HCT116 (cell line): ENCODE data around the gene ELOA. TPM values are rescaled to one million over a fixed set of nuclear protein-coding genes. Genes with fewer than 3 reads are reported as not detected.

Source experiments
- ATAC-seq: fragments of 200-7000 bp; cut with Tn5 transposase; 2 replicates; pipeline ENCODE4 v1.9.1; 2020; ENCODE audit warnings: mild to moderate bottlenecking, moderate library complexity
- BruUV-seq: library from RNA; stranded (reverse); fragments of 400-500 nt; replicated peaks from 2 replicates; lab custom pipeline; 2021; lab: Mats Ljungman, UMichigan
- CTCF ChIA-PET: fragments of 300-600 bp; sonication (Branson Sonifier 250); formaldehyde crosslinking; loops from one replicate; lab custom pipeline; 2021; ENCODE audit warnings: antibody characterized with exemption; lab: Charles Lee
- POLR2A ChIA-PET: fragments of 300-600, 350-600 bp; sonication (Branson Sonifier 250); formaldehyde crosslinking; loops from one replicate; lab custom pipeline; 2021; ENCODE audit warnings: antibody characterized with exemption; lab: Charles Lee
- RAD21 ChIA-PET, 2 experiments: fragments of 300-600 bp; sonication (Branson Sonifier 250); formaldehyde crosslinking; loops; one replicate each; lab custom pipeline; 2023; ENCODE audit warnings: low total read pairs in 2 of 2; ENCODE audit not compliant: uncharacterized antibody in 2 of 2, unreplicated experiment in 2 of 2, low non-redundant PET in 1 of 2; lab: Charles Lee
- DNase-seq: peaks from one replicate; pipeline ENCODE4 v3.0.0-alpha.2; 2010; ENCODE audit warnings: low read depth, low spot score
- H2AFZ ChIP-seq: fragments of 200-600 bp; shearing (Covaris generic), sonication (generic); 2 replicates; pipeline ENCODE4 v1.6.1; 2017; ENCODE audit warnings: low read depth, mixed run types, mixed read lengths, antibody characterized with exemption, low read length; ENCODE audit not compliant: poor library complexity, severe bottlenecking
- H3K27ac ChIP-seq: 2 replicates; pipeline ENCODE4 v1.5.1; 2012; ENCODE audit warnings: low read depth, low read length
- H3K27me3 ChIP-seq: fragments of 200-600 bp; sonication (generic); 2 replicates; pipeline ENCODE4 v1.6.1; 2016; ENCODE audit warnings: mixed run types, low read length, mixed read lengths; ENCODE audit not compliant: insufficient read depth
- H3K36me3 ChIP-seq, 2 experiments: fragments of 200-500 bp in 1 of 2; fragments of 200-600 bp in 1 of 2; sonication (Bioruptor generic) in 1 of 2; sonication (generic) in 1 of 2; 2 replicates each; pipeline versions ENCODE4 v1.5.1 to v1.6.1; 2014 to 2016; ENCODE audit warnings: low read length in 2 of 2, inconsistent platforms in 1 of 2, mixed read lengths in 1 of 2, mixed run types in 1 of 2; ENCODE audit not compliant: insufficient read depth in 2 of 2, control insufficient read depth in 1 of 2
- H3K4me1 ChIP-seq, 2 experiments: fragments of 200-600 bp in 1 of 2; sonication (generic) in 1 of 2; 2 replicates each; pipeline versions ENCODE4 v1.5.1 to v1.6.1; 2012 to 2017; ENCODE audit warnings: low read length in 2 of 2, inconsistent platforms in 1 of 2, mild to moderate bottlenecking in 1 of 2, mixed read lengths in 1 of 2, mixed run types in 1 of 2, moderate library complexity in 1 of 2; ENCODE audit not compliant: insufficient read depth in 2 of 2, control insufficient read depth in 1 of 2
- H3K4me2 ChIP-seq: fragments of 200-600 bp; sonication (generic); 2 replicates; pipeline ENCODE4 v1.6.1; 2017; ENCODE audit warnings: mixed run types, low read length, mixed read lengths
- H3K4me3 ChIP-seq, 2 experiments: fragments of 200-600 bp in 1 of 2; sonication (generic) in 1 of 2; replicated peaks in 1 of 2; 2 replicates each; pipeline ENCODE4 v1.5.1; 2011 to 2016; ENCODE audit warnings: low read length in 2 of 2, control low read depth in 1 of 2, low read depth in 1 of 2, mild to moderate bottlenecking in 1 of 2, mixed read lengths in 1 of 2, mixed run types in 1 of 2
- H3K79me2 ChIP-seq: fragments of 200-600 bp; sonication (generic); 2 replicates; pipeline ENCODE4 v1.6.1; 2017; ENCODE audit warnings: mild to moderate bottlenecking, mixed run types, low read length, moderate library complexity, mixed read lengths; ENCODE audit not compliant: insufficient read depth
- H3K9ac ChIP-seq: fragments of 200-600 bp; sonication (generic); 2 replicates; pipeline ENCODE4 v1.6.1; 2016; ENCODE audit warnings: low read length, mixed read lengths
- H3K9me2 ChIP-seq: fragments of 200-600 bp; sonication (generic), shearing (Covaris generic); 2 replicates; pipeline ENCODE4 v1.6.1; 2017; ENCODE audit warnings: mixed run types, mild to moderate bottlenecking, moderate library complexity; ENCODE audit not compliant: insufficient read depth
- H3K9me3 ChIP-seq, 2 experiments: fragments of 200-500 bp in 1 of 2; fragments of 200-600 bp in 1 of 2; sonication (Bioruptor generic) in 1 of 2; sonication (generic) in 1 of 2; 2 replicates each; pipeline ENCODE4 v1.6.1; 2014 to 2017; ENCODE audit warnings: low read length in 2 of 2, mixed read lengths in 2 of 2, inconsistent platforms in 1 of 2, low read depth in 1 of 2, mild to moderate bottlenecking in 1 of 2, mixed run types in 1 of 2, moderate library complexity in 1 of 2; ENCODE audit not compliant: control insufficient read depth in 1 of 2, insufficient read depth in 1 of 2
- H4K20me1 ChIP-seq: fragments of 200-600 bp; sonication (generic), shearing (Covaris generic); 2 replicates; pipeline ENCODE4 v1.6.1; 2017; ENCODE audit warnings: mixed run types, mild to moderate bottlenecking, moderate library complexity; ENCODE audit not compliant: insufficient read depth
- CTCF ChIP-seq, 3 experiments: fragments of 200-600 bp in 1 of 3; sonication (generic) in 1 of 3; IDR thresholded peaks in 2 of 3; conservative IDR thresholded peaks in 1 of 3; 2 replicates each; pipeline ENCODE4 v1.5.1; 2012 to 2017; ENCODE audit warnings: low read depth in 2 of 3, low read length in 2 of 3, antibody characterized with exemption in 1 of 3, borderline replicate concordance in 1 of 3, control low read depth in 1 of 3, mild to moderate bottlenecking in 1 of 3, mixed read lengths in 1 of 3, mixed run types in 1 of 3, moderate library complexity in 1 of 3; ENCODE audit not compliant: insufficient read depth in 1 of 3
- EZH2phosphoT487 ChIP-seq: fragments of 200-600 bp; IDR thresholded peaks from 2 replicates; pipeline ENCODE4 v1.6.1; 2018; ENCODE audit warnings: antibody characterized with exemption, borderline replicate concordance
- TCF7L2 ChIP-seq: IDR thresholded peaks from 2 replicates; pipeline ENCODE4 v1.7.0; 2011; ENCODE audit warnings: borderline replicate concordance, inconsistent platforms; ENCODE audit not compliant: insufficient read depth, insufficient read length; ENCODE audit errors: extremely low read depth
- YY1 ChIP-seq: IDR thresholded peaks from 2 replicates; pipeline ENCODE4 v1.6.1; 2011; ENCODE audit warnings: low read length, low read depth, moderate library complexity, mild to moderate bottlenecking; ENCODE audit not compliant: insufficient replicate concordance; ENCODE audit errors: extremely low read depth
- ZNF274 ChIP-seq: fragments of 200-500 bp; sonication (Bioruptor generic); IDR thresholded peaks from 2 replicates; pipeline ENCODE4 v1.6.1; 2014; ENCODE audit warnings: mild to moderate bottlenecking, low read depth, low read length, inconsistent platforms
- intact Hi-C: fragments of 100-400 bp; cut with micrococcal nuclease; formaldehyde crosslinking; loops from 2 replicates; pipeline ENCODE4 v1.10.0; 2022
- total RNA-seq: library from RNA; stranded (reverse); gene quantifications from one replicate; pipeline ENCODE4 v1.2.1, GENCODE V29; 2021; ENCODE audit not compliant: unreplicated experiment

ELOA gene
- total RNA-seq, 1 experiment from 2014 or later = 39.3 TPM

GRCh38 chr1:23803674-23804073 lies 60.4 kb downstream of the ELOA start:
- no peaks in the 10 kb centered on the region for H3K27me3 ChIP-seq
- H4K20me1 ChIP-seq = no peaks in the 10 kb centered on the region
- ATAC-seq = no peak
- H3K27ac ChIP-seq = no peak overlapping the region
- BruUV-seq = no TSS peak
- ChIA-PET CTCF (interaction anchor here (1.3 kb wide), 1 partner anchor 113 kb away, joined by 3 read pairs; no protein-coding TSS in a partner anchor), POLR2A (no interaction called here), RAD21 (no interaction called here)
- H3K9me3 ChIP-seq = no peaks in the 10 kb centered on the region
- H3K4me1 ChIP-seq = peaks cover 10 to 17% of the 10 kb centered on the region in 2 experiments
- no peak overlapping the region for H3K4me2 ChIP-seq
- no peak overlapping the region for H2AFZ ChIP-seq
- H3K4me3 ChIP-seq = no peak overlapping the region
- H3K9me2 ChIP-seq = no peaks in the 10 kb centered on the region
- TF ChIP-seq TCF7L2 (no peak), ZNF274 (no peak), EZH2phosphoT487 (no peak)
- TF ChIP-seq, all 23 proteins: peak for 0
- Histone ChIP-seq H3K9ac (no peak overlapping the region), H3K36me3 (0 out of 4 replicates have a peak, but pooled peaks cover 0 to 2% of the 10 kb centered on the region in 2 experiments), H3K79me2 (peaks cover 10% of the 10 kb centered on the region; the same call in 1 of the 2 replicates)
- no peak for DNase-seq
- intact Hi-C loops = no loop called here

GRCh38 chr1:23804183-23804835 lies 61.0 kb downstream of the ELOA start:
- Histone ChIP-seq H3K9ac (no peak overlapping the region), H3K27ac (no peak overlapping the region), H3K27me3 (no peaks in the 10 kb centered on the region), H2AFZ (no peak overlapping the region), H3K9me3 (no peaks in the 10 kb centered on the region), H3K9me2 (no peaks in the 10 kb centered on the region), H4K20me1 (no peaks in the 10 kb centered on the region), H3K4me1 (peaks cover 4 to 11% of the 10 kb centered on the region in 2 experiments; a peak in 2 of 4 replicates), H3K4me2 (no peak overlapping the region), H3K79me2 (0 out of 2 replicates have a peak, but pooled peaks cover 5% of the 10 kb centered on the region), H3K4me3 (no peak overlapping the region), H3K36me3 (0 out of 4 replicates have a peak, but pooled peaks cover 0 to 2% of the 10 kb centered on the region in 2 experiments)
- no peak for DNase-seq
- ChIA-PET POLR2A (no interaction called here), RAD21 (no interaction called here), CTCF (no interaction called here)
- no TSS peak for BruUV-seq
- no peak for TF ChIP-seq YY1
- TF ChIP-seq CTCF (IDR thresholded peaks at IDR 0.05 in 2 of 3, conservative IDR thresholded peaks at IDR 0.05 in 1 of 3; ENCODE audit: borderline replicate concordance in 1 of 3, insufficient read depth in 1 of 3, low read depth in 2 of 3, low read length in 2 of 3) = peak in 2 of 3 experiments; percentile 20 to 27; a peak in 2 of 6 replicates
- intact Hi-C loops = no loop called here
- ATAC-seq = no peak
